Mucosa of rectum (tissue), 2 donors: ENCODE measurements around the gene MICU1.
"Not testable (repeated sequence)": the region's sequence is repeated elsewhere in the genome, so short reads cannot be mapped to it uniquely, and the experiment has no call there.

Experiments used
- H3K27ac ChIP-seq, 2 donors: one replicate each; pipeline ENCODE4 v1.7.0; 2013; ENCODE audit warnings: inconsistent platforms in 2 of 2, low read depth in 2 of 2, low read length in 2 of 2
- H3K27me3 ChIP-seq, 2 donors: one replicate each; pipeline ENCODE4 v1.7.0; 2013; ENCODE audit warnings: low read length in 2 of 2; ENCODE audit not compliant: control insufficient read depth in 2 of 2, insufficient read depth in 2 of 2
- H3K36me3 ChIP-seq, 2 donors: one replicate each; pipeline ENCODE4 v1.7.0; 2013; ENCODE audit warnings: low read length in 2 of 2; ENCODE audit not compliant: control insufficient read depth in 2 of 2, insufficient read depth in 2 of 2
- H3K4me1 ChIP-seq, 2 donors: one replicate each; pipeline ENCODE4 v1.7.0; 2013; ENCODE audit warnings: low read length in 2 of 2, mild to moderate bottlenecking in 1 of 2; ENCODE audit not compliant: control insufficient read depth in 2 of 2, insufficient read depth in 2 of 2
- H3K4me3 ChIP-seq, 2 donors: one replicate each; pipeline ENCODE4 v1.7.0; 2013; ENCODE audit warnings: low read length in 2 of 2
- H3K9ac ChIP-seq, 2 donors: one replicate each; pipeline ENCODE4 v1.7.0; 2013; ENCODE audit warnings: low read length in 2 of 2, low read depth in 1 of 2, mild to moderate bottlenecking in 1 of 2
- H3K9me3 ChIP-seq, 2 donors: one replicate each; pipeline ENCODE4 v1.7.0; 2013; ENCODE audit warnings: low read length in 2 of 2; ENCODE audit not compliant: control insufficient read depth in 2 of 2
- donor health status: healthy.
- donor health status: Normal muscosa, but diverticular disease.

Gene MICU1

GRCh38 chr10:72417971-72418370 is 207.9 kb downstream of the MICU1 start:
- Histone ChIP-seq H3K9me3 (no peaks in the 10 kb centered on the region), H3K4me1 (no peaks in the 10 kb centered on the region), H3K27ac (no peak overlapping the region), H3K36me3 (peaks cover 9 to 15% of the 10 kb centered on the region in 2 donors), H3K4me3 (no peak overlapping the region), H3K27me3 (no peaks in the 10 kb centered on the region), H3K9ac (no peak overlapping the region)

- no peak overlapping the region for H3K9ac ChIP-seq
- no peaks in the 10 kb centered on the region for H3K4me1 ChIP-seq
- H3K27me3 ChIP-seq = no peaks in the 10 kb centered on the region
- H3K27ac ChIP-seq = no peak overlapping the region
- H3K9me3 ChIP-seq = no peaks in the 10 kb centered on the region
- no peak overlapping the region for H3K4me3 ChIP-seq
- H3K36me3 ChIP-seq = peaks cover 6% of the 10 kb centered on the region in 2 donors
These were observed 209.2 kb downstream of the MICU1 start for GRCh38 chr10:72416661-72417060.

GRCh38 chr10:72414642-72415041 is 211.2 kb downstream of the MICU1 start:
- no peaks in the 10 kb centered on the region for H3K4me1 ChIP-seq
- H3K27me3 ChIP-seq = no peaks in the 10 kb centered on the region
- no peak overlapping the region for H3K9ac ChIP-seq
- H3K36me3 ChIP-seq = peaks cover 4 to 5% of the 10 kb centered on the region in 2 donors
- no peaks in the 10 kb centered on the region for H3K9me3 ChIP-seq
- no peak overlapping the region for H3K27ac ChIP-seq
- H3K4me3 ChIP-seq = no peak overlapping the region

- H3K4me3 ChIP-seq = no peak overlapping the region
- no peak overlapping the region for H3K27ac ChIP-seq
- peaks cover 4 to 7% of the 10 kb centered on the region in 2 donors for H3K36me3 ChIP-seq
These were observed 216.7 kb downstream of the MICU1 start for GRCh38 chr10:72409167-72409566.

GRCh38 chr10:72407927-72408600 is 217.8 kb downstream of the MICU1 start:
- no peak overlapping the region for H3K9ac ChIP-seq
- H3K9me3 ChIP-seq = no peaks in the 10 kb centered on the region
- no peak overlapping the region for H3K4me3 ChIP-seq
- no peaks in the 10 kb centered on the region for H3K27me3 ChIP-seq
- H3K4me1 ChIP-seq = no peaks in the 10 kb centered on the region
- H3K27ac ChIP-seq = no peak overlapping the region
- H3K36me3 ChIP-seq = peaks cover 0 to 5% of the 10 kb centered on the region in 2 donors

More at GRCh38 chr10:72409167-72409566, 216.7 kb downstream of the MICU1 start:
- Histone ChIP-seq H3K9ac (no peak overlapping the region), H3K4me1 (no peaks in the 10 kb centered on the region), H3K9me3 (no peaks in the 10 kb centered on the region), H3K27me3 (no peaks in the 10 kb centered on the region)

GRCh38 chr10:72407471-72407870 is 218.4 kb downstream of the MICU1 start:
- Histone ChIP-seq H3K4me3 (no peak overlapping the region), H3K9ac (no peak overlapping the region), H3K27me3 (no peaks in the 10 kb centered on the region), H3K4me1 (no peaks in the 10 kb centered on the region), H3K27ac (no peak overlapping the region), H3K9me3 (no peaks in the 10 kb centered on the region), H3K36me3 (peaks cover 0 to 5% of the 10 kb centered on the region in 2 donors)

GRCh38 chr10:72395581-72395980 is 230.3 kb downstream of the MICU1 start:
- not testable (repeated sequence) for H3K9ac ChIP-seq, H3K9me3 ChIP-seq, H3K4me3 ChIP-seq, H3K27ac ChIP-seq, H3K27me3 ChIP-seq, H3K36me3 ChIP-seq, H3K4me1 ChIP-seq

- no peaks in the 10 kb centered on the region for H3K27me3 ChIP-seq
- H3K36me3 ChIP-seq = peaks cover 2 to 3% of the 10 kb centered on the region in 2 donors
- H3K4me3 ChIP-seq = no peak overlapping the region
- H3K4me1 ChIP-seq = no peaks in the 10 kb centered on the region
- H3K9me3 ChIP-seq = no peaks in the 10 kb centered on the region
- H3K9ac ChIP-seq = no peak overlapping the region
- H3K27ac ChIP-seq = no peak overlapping the region
These were observed 233.3 kb downstream of the MICU1 start for GRCh38 chr10:72392571-72392970.

GRCh38 chr10:72390764-72391163 is 235.1 kb downstream of the MICU1 start:
- H3K36me3 ChIP-seq = peaks cover 2 to 3% of the 10 kb centered on the region in 2 donors
- no peak overlapping the region for H3K27ac ChIP-seq
- no peaks in the 10 kb centered on the region for H3K27me3 ChIP-seq
- H3K9me3 ChIP-seq = no peaks in the 10 kb centered on the region
- no peak overlapping the region for H3K9ac ChIP-seq
- H3K4me1 ChIP-seq = no peaks in the 10 kb centered on the region
- no peak overlapping the region for H3K4me3 ChIP-seq

GRCh38 chr10:72389716-72390115 is 236.2 kb downstream of the MICU1 start:
- Histone ChIP-seq H3K36me3 (peaks cover 2 to 3% of the 10 kb centered on the region in 2 donors), H3K27ac (no peak overlapping the region), H3K9ac (no peak overlapping the region), H3K4me1 (no peaks in the 10 kb centered on the region), H3K27me3 (no peaks in the 10 kb centered on the region), H3K9me3 (no peaks in the 10 kb centered on the region), H3K4me3 (no peak overlapping the region)
